Measurements from ENCODE around the gene NSUN2. TPM values are rescaled to one million over a fixed set of nuclear protein-coding genes. Genes with fewer than 3 reads are reported as not detected.

NSUN2 gene
- total RNA-seq, 1 donor, result 39.4 TPM

DNA sequence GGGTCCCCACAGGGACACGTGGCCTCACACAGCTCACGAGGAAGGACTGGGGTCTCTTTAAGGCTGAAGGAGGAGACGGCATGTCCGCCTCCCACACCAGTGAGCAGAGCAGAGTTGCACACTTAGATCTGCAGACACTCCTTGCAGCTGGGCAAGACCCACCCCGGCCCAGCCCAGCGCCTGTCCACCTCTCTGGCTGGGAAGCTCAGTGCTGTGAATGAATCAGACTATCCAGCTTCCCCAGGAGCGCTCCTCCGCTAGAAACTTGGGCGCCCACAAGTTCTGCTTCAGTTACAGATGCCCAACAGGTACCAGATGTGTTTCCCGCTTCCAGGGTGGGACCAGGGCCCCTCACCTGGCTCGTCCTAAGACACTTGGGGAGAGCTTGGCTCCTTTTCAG lies 78.9 kb downstream of the NSUN2 start:
- H3K4me3 ChIP-seq (ENCODE audit: insufficient read depth, low read length), result no peak overlapping the region
- H3K27ac ChIP-seq (ENCODE audit: low read depth, low read length), result no peak overlapping the region
- no peaks in the 10 kb centered on the region for H3K36me3 ChIP-seq (ENCODE audit: insufficient read depth, low read length)
- H2AFZ ChIP-seq (ENCODE audit: low read length), result no peak overlapping the region
- H3K4me1 ChIP-seq (ENCODE audit: insufficient read depth, low read length), result peaks cover 8% of the 10 kb centered on the region
- H3K9me3 ChIP-seq (ENCODE audit: low read depth, low read length), result no peaks in the 10 kb centered on the region
- H4K20me1 ChIP-seq (ENCODE audit: insufficient read depth, low read length), result no peaks in the 10 kb centered on the region
- TF ChIP-seq CTCF (IDR thresholded peaks at IDR 0.05; ENCODE audit: extremely low read depth, low read depth, low read length), result no peak
- H3K79me2 ChIP-seq (ENCODE audit: insufficient read depth, low read length), result no peaks in the 10 kb centered on the region
- no peak overlapping the region for H3K4me2 ChIP-seq (ENCODE audit: insufficient read depth, low read length)
- no peak for DNase-seq (ENCODE audit: insufficient read length, low spot score, missing footprints)
- H3K27me3 ChIP-seq (ENCODE audit: insufficient read depth, low read length), result no peaks in the 10 kb centered on the region

DNA sequence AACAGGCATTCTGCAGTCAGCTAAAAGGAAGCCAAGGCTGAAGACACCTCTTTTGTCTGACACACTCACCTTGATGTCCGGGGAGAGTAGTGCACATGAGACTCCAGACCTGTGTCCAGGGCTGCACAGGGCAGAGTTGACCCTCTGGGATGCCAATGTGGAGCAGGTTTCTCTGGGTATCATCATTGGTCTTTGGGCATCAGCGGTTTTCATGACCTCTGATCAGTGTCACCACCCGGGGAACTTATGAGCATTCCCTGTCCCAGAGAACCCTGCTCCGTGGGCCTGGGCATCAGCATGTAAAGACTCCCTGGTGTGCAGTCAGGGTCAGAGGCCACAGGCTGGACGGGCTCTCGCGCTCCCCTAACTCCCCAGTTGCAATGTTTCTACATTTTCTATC lies 80.2 kb downstream of the NSUN2 start:
- DNase-seq (ENCODE audit: insufficient read length, low spot score, missing footprints), result no peak
- Histone ChIP-seq H3K4me3 (ENCODE audit: insufficient read depth, low read length) (no peak overlapping the region), H4K20me1 (ENCODE audit: insufficient read depth, low read length) (no peaks in the 10 kb centered on the region), H3K79me2 (ENCODE audit: insufficient read depth, low read length) (no peaks in the 10 kb centered on the region), H3K27me3 (ENCODE audit: insufficient read depth, low read length) (no peaks in the 10 kb centered on the region), H3K4me1 (ENCODE audit: insufficient read depth, low read length) (peaks cover 8% of the 10 kb centered on the region), H3K36me3 (ENCODE audit: insufficient read depth, low read length) (no peaks in the 10 kb centered on the region), H3K27ac (ENCODE audit: low read depth, low read length) (no peak overlapping the region), H2AFZ (ENCODE audit: low read length) (no peak overlapping the region), H3K4me2 (ENCODE audit: insufficient read depth, low read length) (no peak overlapping the region), H3K9me3 (ENCODE audit: low read depth, low read length) (no peaks in the 10 kb centered on the region)
- TF ChIP-seq CTCF (IDR thresholded peaks at IDR 0.05; ENCODE audit: extremely low read depth, low read depth, low read length), result no peak

GRCh38 chr5:6551955-6552313 lies 80.9 kb downstream of the NSUN2 start:
- no peaks in the 10 kb centered on the region for H3K79me2 ChIP-seq (ENCODE audit: insufficient read depth, low read length)
- TF ChIP-seq CTCF (IDR thresholded peaks at IDR 0.05; ENCODE audit: extremely low read depth, low read depth, low read length), result no peak
- H3K4me3 ChIP-seq (ENCODE audit: insufficient read depth, low read length), result no peak overlapping the region
- no peaks in the 10 kb centered on the region for H3K27me3 ChIP-seq (ENCODE audit: insufficient read depth, low read length)
- no peak for DNase-seq (ENCODE audit: insufficient read length, low spot score, missing footprints)
- H2AFZ ChIP-seq (ENCODE audit: low read length), result no peak overlapping the region
- peaks cover 8% of the 10 kb centered on the region for H3K4me1 ChIP-seq (ENCODE audit: insufficient read depth, low read length)
- no peaks in the 10 kb centered on the region for H4K20me1 ChIP-seq (ENCODE audit: insufficient read depth, low read length)
- no peaks in the 10 kb centered on the region for H3K9me3 ChIP-seq (ENCODE audit: low read depth, low read length)
- no peaks in the 10 kb centered on the region for H3K36me3 ChIP-seq (ENCODE audit: insufficient read depth, low read length)
- H3K4me2 ChIP-seq (ENCODE audit: insufficient read depth, low read length), result no peak overlapping the region
- no peak overlapping the region for H3K27ac ChIP-seq (ENCODE audit: low read depth, low read length)

- H3K79me2 ChIP-seq (ENCODE audit: insufficient read depth, low read length), result no peaks in the 10 kb centered on the region
- no peak for DNase-seq (ENCODE audit: insufficient read length, low spot score, missing footprints)
- H3K4me1 ChIP-seq (ENCODE audit: insufficient read depth, low read length), result peaks cover 8% of the 10 kb centered on the region
- no peak overlapping the region for H3K4me2 ChIP-seq (ENCODE audit: insufficient read depth, low read length)
- no peaks in the 10 kb centered on the region for H3K9me3 ChIP-seq (ENCODE audit: low read depth, low read length)
- no peak for TF ChIP-seq CTCF (IDR thresholded peaks at IDR 0.05; ENCODE audit: extremely low read depth, low read depth, low read length)
- no peak overlapping the region for H3K27ac ChIP-seq (ENCODE audit: low read depth, low read length)
- no peaks in the 10 kb centered on the region for H3K36me3 ChIP-seq (ENCODE audit: insufficient read depth, low read length)
- H3K27me3 ChIP-seq (ENCODE audit: insufficient read depth, low read length), result no peaks in the 10 kb centered on the region
- no peak overlapping the region for H2AFZ ChIP-seq (ENCODE audit: low read length)
- H3K4me3 ChIP-seq (ENCODE audit: insufficient read depth, low read length), result no peak overlapping the region
- H4K20me1 ChIP-seq (ENCODE audit: insufficient read depth, low read length), result no peaks in the 10 kb centered on the region
Measured at GRCh38 chr5:6551287-6551954, 81.4 kb downstream of the NSUN2 start.

Measured in osteoblast (primary cell).